Bone marrow (tissue), 2 donors: ENCODE measurements around the gene SEM1.
"Not testable (repeated sequence)": the region's sequence is repeated elsewhere in the genome, so short reads cannot be mapped to it uniquely, and the experiment has no call there.

Experiments used
- DNase-seq, 2 donors: peaks; one replicate each; lab custom pipeline; 2025; lab: John Stamatoyannopoulos, UW

Gene SEM1

GRCh38 chr7:96663457-96663856, 46.2 kb downstream of the SEM1 start:
- no peak for DNase-seq

- DNase-seq = not testable (repeated sequence)
Measured at GRCh38 chr7:96662151-96662550, 47.5 kb downstream of the SEM1 start.

GRCh38 chr7:96658022-96658412, 51.6 kb downstream of the SEM1 start:
- no peak for DNase-seq

GRCh38 chr7:96657347-96658021, 52.2 kb downstream of the SEM1 start:
- no peak for DNase-seq

GRCh38 chr7:96655956-96656355, 53.7 kb downstream of the SEM1 start:
- no peak for DNase-seq

- no peak for DNase-seq
Measured at GRCh38 chr7:96654630-96655188, 54.9 kb downstream of the SEM1 start.

GRCh38 chr7:96649981-96650380, 59.7 kb downstream of the SEM1 start:
- no peak for DNase-seq

GRCh38 chr7:96648784-96649183, 60.9 kb downstream of the SEM1 start:
- DNase-seq = no peak

- DNase-seq = no peak
Measured at GRCh38 chr7:96647733-96648132, 61.9 kb downstream of the SEM1 start.

GRCh38 chr7:96645084-96645483, 64.6 kb downstream of the SEM1 start:
- no peak for DNase-seq

GRCh38 chr7:96643436-96643835, 66.2 kb downstream of the SEM1 start:
- not testable (repeated sequence) for DNase-seq

GRCh38 chr7:96640054-96640453, 69.6 kb downstream of the SEM1 start:
- DNase-seq = no peak
